Kidney (tissue), 14 donors: ENCODE results near the gene SPAG7. TPM values are rescaled to one million over a fixed set of nuclear protein-coding genes. Genes with fewer than 3 reads are reported as not detected.

Experiments used
- DNase-seq, 5 donors: peaks; one replicate each; pipeline ENCODE4 v3.0.0-alpha.2; 2013 to 2020
- FAIRE-seq: peaks from 2 replicates; lab custom pipeline; 2012; peaks lifted over from hg19 to GRCh38; lab: Jason Lieb, UNC
- H3K27ac ChIP-seq, 2 donors: one replicate each; pipeline ENCODE4 v1.7.0; 2013; ENCODE audit warnings: low read depth in 2 of 2, low read length in 2 of 2, inconsistent platforms in 1 of 2
- H3K27me3 ChIP-seq: one replicate; pipeline ENCODE4 v1.7.1; 2013; ENCODE audit warnings: low read length, inconsistent platforms; ENCODE audit not compliant: control insufficient read depth, insufficient read depth
- H3K36me3 ChIP-seq, 3 donors: one replicate each; pipeline versions ENCODE4 v1.7.0 to v1.7.1; 2013; ENCODE audit warnings: low read length in 3 of 3, control low read depth in 1 of 3, inconsistent platforms in 1 of 3; ENCODE audit not compliant: insufficient read depth in 3 of 3, control insufficient read depth in 2 of 3
- H3K4me1 ChIP-seq, 3 donors: one replicate each; pipeline versions ENCODE4 v1.7.0 to v1.7.1; 2013; ENCODE audit warnings: low read length in 3 of 3, inconsistent platforms in 1 of 3, low read depth in 1 of 3; ENCODE audit not compliant: control insufficient read depth in 2 of 3, insufficient read depth in 2 of 3
- H3K4me3 ChIP-seq, 3 donors: one replicate each; pipeline versions ENCODE4 v1.7.0 to v1.8.1; 2013; ENCODE audit warnings: low read length in 3 of 3, control low read depth in 1 of 3, inconsistent platforms in 1 of 3
- H3K9ac ChIP-seq, 3 donors: one replicate each; pipeline versions ENCODE4 v1.7.0 to v1.7.1; 2013; ENCODE audit warnings: low read length in 3 of 3, control low read depth in 1 of 3, inconsistent platforms in 1 of 3
- H3K9me3 ChIP-seq, 3 donors: one replicate each; pipeline versions ENCODE4 v1.7.0 to v1.7.1; 2013; ENCODE audit warnings: low read length in 3 of 3, control low read depth in 1 of 3, inconsistent platforms in 1 of 3; ENCODE audit not compliant: control insufficient read depth in 2 of 3, insufficient read depth in 1 of 3
- CTCF ChIP-seq: IDR thresholded peaks from 3 replicates; pipeline ENCODE4 v1.5.1; 2012; ENCODE audit warnings: mild to moderate bottlenecking, moderate library complexity, borderline replicate concordance; ENCODE audit not compliant: insufficient read depth; ENCODE audit errors: extremely low read depth
- intact Hi-C: fragments of 100-400 bp; cut with DNase I; formaldehyde crosslinking; loops from one replicate; pipeline ENCODE4 v1.11.1; 2022
- polyA plus RNA-seq: library from polyadenylated mRNA; stranded (reverse); fragments of 350-450 nt; fragmentation: Illumina TruSeq; extraction: RNeasy Lipid Tissue Mini Kit (QIAGEN cat#74804); gene quantifications from one replicate; pipeline ENCODE4 v1.2.3, GENCODE V29; 2014; ENCODE audit warnings: low read depth, low replicate concordance; ENCODE audit not compliant: insufficient read depth
- total RNA-seq: library from RNA; stranded (reverse); fragmentation: NEBNext Ultra II Directional; extraction: Animal tissue kit (Norgen Biotek cat#: 25700); gene quantifications from one replicate; pipeline ENCODE4 v1.2.1, GENCODE V29; 2021
- donor health status: control.
- donor health status: control.
- donor health status: control.
- donor health status: control.
- donor health status: control.
- donor health status: DM: yes; HTN: yes; CAD: no.
- donor health status: Normal renal cell carcinoma (clear cell type).

The SPAG7 gene
- total and polyA plus RNA-seq, 2 donors from 2014 or later = 73.6 to 157 TPM

- no peaks in the 10 kb centered on the region for H3K27me3 ChIP-seq
- FAIRE-seq (no peak), DNase-seq (no peak)
- no peak for TF ChIP-seq CTCF
- no peaks in the 10 kb centered on the region for H3K9me3 ChIP-seq
- no peak overlapping the region for H3K4me3 ChIP-seq
- peaks cover 0 to 37% (median 28%) of the 10 kb centered on the region in 3 donors for H3K36me3 ChIP-seq
- no peaks in the 10 kb centered on the region for H3K4me1 ChIP-seq
- intact Hi-C loops = no loop called here
- no peak overlapping the region for H3K9ac ChIP-seq
- no peak overlapping the region for H3K27ac ChIP-seq
Observed at GRCh38 chr17:5011928-5012327, 44.3 kb upstream of the SPAG7 start.

GRCh38 chr17:5003214-5003867 is 35.7 kb upstream of the SPAG7 start:
- Histone ChIP-seq H3K4me3 (no peak overlapping the region), H3K27me3 (no peaks in the 10 kb centered on the region), H3K36me3 (peaks cover 2 to 61% (median 52%) of the 10 kb centered on the region in 3 donors), H3K4me1 (peaks cover 0 to 15% (median 0%) of the 10 kb centered on the region in 3 donors), H3K9me3 (no peaks in the 10 kb centered on the region), H3K9ac (no peak overlapping the region), H3K27ac (no peak overlapping the region)
- intact Hi-C loops = no loop called here
- DNase-seq = no peak
- TF ChIP-seq CTCF = no peak
- FAIRE-seq = no peak

- H3K4me3 ChIP-seq = no peak overlapping the region
- no peak overlapping the region for H3K9ac ChIP-seq
- no peaks in the 10 kb centered on the region for H3K9me3 ChIP-seq
- no peak overlapping the region for H3K27ac ChIP-seq
- no peak for TF ChIP-seq CTCF
- no peaks in the 10 kb centered on the region for H3K27me3 ChIP-seq
- intact Hi-C loops = no loop called here
- H3K36me3 ChIP-seq = peaks cover 2 to 50% (median 42%) of the 10 kb centered on the region in 3 donors
- peaks cover 0 to 15% (median 0%) of the 10 kb centered on the region in 3 donors for H3K4me1 ChIP-seq
- FAIRE-seq (no peak), DNase-seq (no peak)
Observed at GRCh38 chr17:5002121-5002788, 34.6 kb upstream of the SPAG7 start.
